H1 (cell line): ENCODE results near the gene PDE4D. TPM values are rescaled to one million over a fixed set of nuclear protein-coding genes. Genes with fewer than 3 reads are reported as not detected.

ENCODE experiments used
- BACH1 ChIP-seq: IDR thresholded peaks from 2 replicates; pipeline ENCODE4 v1.6.1; 2012; ENCODE audit warnings: low read length, improper control_type of control experiment
- BCL11A ChIP-seq, 2 experiments: IDR thresholded peaks; one replicate each; pipeline ENCODE4 v1.6.1; 2011; ENCODE audit warnings: low read depth in 2 of 2, low read length in 2 of 2, mild to moderate bottlenecking in 2 of 2
- CEBPB ChIP-seq: IDR thresholded peaks from 2 replicates; pipeline ENCODE4 v1.6.1; 2012; ENCODE audit warnings: low read depth, low read length
- CHD2 ChIP-seq: IDR thresholded peaks from 2 replicates; pipeline ENCODE4 v1.6.1; 2012; ENCODE audit warnings: low read length, improper control_type of control experiment
- CHD7 ChIP-seq: fragments of 300-600 bp; sonication (generic); IDR thresholded peaks from 2 replicates; pipeline ENCODE4 v1.7.1; 2012; ENCODE audit warnings: low read length, moderate library complexity, mild to moderate bottlenecking, inconsistent platforms; ENCODE audit not compliant: insufficient replicate concordance
- GABPA ChIP-seq: IDR thresholded peaks from 2 replicates; pipeline ENCODE4 v1.6.1; 2011; ENCODE audit warnings: mild to moderate bottlenecking, low read length, moderate library complexity, borderline replicate concordance; ENCODE audit not compliant: insufficient read depth
- KDM4A ChIP-seq: IDR thresholded peaks from one replicate; pipeline ENCODE4 v1.7.1; 2012; ENCODE audit warnings: low read depth, mild to moderate bottlenecking, moderate library complexity, low read length, inconsistent platforms; ENCODE audit not compliant: severe bottlenecking
- POLR2AphosphoS5 ChIP-seq: IDR thresholded peaks from 2 replicates; pipeline ENCODE4 v1.6.1; 2011; ENCODE audit warnings: low read depth, low read length
- RAD21 ChIP-seq, 2 experiments: IDR thresholded peaks in 1 of 2; conservative IDR thresholded peaks in 1 of 2; 2 replicates each; pipeline ENCODE4 v1.6.1; 2011; ENCODE audit warnings: low read depth in 2 of 2, low read length in 2 of 2, improper control_type of control experiment in 1 of 2, inconsistent platforms in 1 of 2, mild to moderate bottlenecking in 1 of 2, moderate library complexity in 1 of 2
- RXRA ChIP-seq: IDR thresholded peaks from 2 replicates; pipeline ENCODE4 v1.6.1; 2011; ENCODE audit warnings: low read depth, mild to moderate bottlenecking, low read length, moderate library complexity; ENCODE audit not compliant: insufficient read depth
- SAP30 ChIP-seq: fragments of 300-600 bp; sonication (generic); IDR thresholded peaks from 2 replicates; pipeline ENCODE4 v1.7.1; 2012; ENCODE audit warnings: low read length, moderate library complexity, mild to moderate bottlenecking, inconsistent platforms; ENCODE audit not compliant: insufficient read depth, insufficient replicate concordance
- SIN3A ChIP-seq, 2 experiments: IDR thresholded peaks in 1 of 2; conservative IDR thresholded peaks in 1 of 2; 2 replicates each; pipeline ENCODE4 v1.6.1; 2011 to 2012; ENCODE audit warnings: low read length in 2 of 2, improper control_type of control experiment in 1 of 2, low read depth in 1 of 2, mild to moderate bottlenecking in 1 of 2
- polyA plus RNA-seq, 7 experiments: library from polyadenylated mRNA; depleted of rRNA in 3 of 7; stranded (reverse) in 5 of 7; unstranded in 2 of 7; fragments of >200 nt in 5 of 7; fragments of 200-250 nt in 2 of 7; gene quantifications; 1 replicate in 5 of 7; 2 replicates in 1 of 7; 4 replicates in 1 of 7; pipeline versions ENCODE4 v1.2.1 to v1.2.3, GENCODE V29; 2011 to 2013; ENCODE audit warnings: missing spikeins in 2 of 7, mixed read lengths in 2 of 7
- total RNA-seq: library from RNA; stranded (reverse); fragmentation: NEBNext Ultra II Directional; extraction: Animal tissue kit (Norgen Biotek cat#: 25700); gene quantifications from 2 replicates; pipeline ENCODE4 v1.2.1, GENCODE V29; 2021

PDE4D gene
- total and polyA plus RNA-seq, 2 of the 8 experiments (the other 6 are each of a cell fraction or from before 2014, with no cell fraction given), result 2.3 to 3.7 TPM

DNA sequence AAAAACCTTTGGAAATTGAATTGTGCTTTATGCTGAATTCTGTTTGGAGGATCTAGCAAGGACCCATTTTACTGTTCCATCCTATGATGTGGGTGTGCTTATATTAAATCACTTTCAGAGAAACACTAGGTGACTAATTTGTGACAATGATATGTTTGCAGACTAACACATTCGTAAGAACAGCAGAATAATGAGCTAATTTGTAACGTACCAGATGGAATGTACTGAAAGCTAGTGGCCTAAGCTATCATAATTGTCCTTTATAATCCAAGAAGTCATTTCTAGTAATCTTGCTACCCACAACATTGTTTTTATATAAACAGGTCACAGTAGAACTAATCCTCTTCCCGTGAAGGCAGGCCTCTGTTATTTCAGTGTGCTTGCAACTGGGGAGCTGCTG, 292.5 kb downstream of the PDE4D start (continued):
- TF ChIP-seq CHD7 (no peak), BCL11A (IDR thresholded peaks at IDR 0.05; ENCODE audit: low read depth in 2 of 2, low read length in 2 of 2) (no peak), SAP30 (no peak), GABPA (no peak), POLR2AphosphoS5 (no peak), CEBPB (no peak), CHD2 (no peak), RAD21 (IDR thresholded peaks at IDR 0.05 in 1 of 2, conservative IDR thresholded peaks at IDR 0.05 in 1 of 2; ENCODE audit: low read depth in 2 of 2, low read length in 2 of 2) (no peak), BACH1 (no peak), KDM4A (no peak), SIN3A (conservative IDR thresholded peaks at IDR 0.05 in 1 of 2, IDR thresholded peaks at IDR 0.05 in 1 of 2; ENCODE audit: low read depth in 1 of 2, low read length in 2 of 2) (no peak), RXRA (no peak)
- TF ChIP-seq, all 59 proteins: peak for 0
